ENCODE data around the gene ELOVL6. TPM values are rescaled to one million over a fixed set of nuclear protein-coding genes. Genes with fewer than 3 reads are reported as not detected.
"Not testable (repeated sequence)": the region's sequence is repeated elsewhere in the genome, so short reads cannot be mapped to it uniquely, and the experiment has no call there.

The ELOVL6 gene
- total RNA-seq, 1 experiment from 2014 or later: 8.8 TPM

- no peak for DNase-seq (ENCODE audit: low spot score)
These were observed 37.8 kb downstream of the ELOVL6 start for GRCh38 chr4:110160618-110161017.

- no peak for DNase-seq (ENCODE audit: low spot score)
These were observed 38.9 kb downstream of the ELOVL6 start for GRCh38 chr4:110159541-110159940.

- DNase-seq (ENCODE audit: low spot score): no peak
These were observed 40.8 kb downstream of the ELOVL6 start for GRCh38 chr4:110157580-110157979.

GRCh38 chr4:110157166-110157565, 41.2 kb downstream of the ELOVL6 start:
- not testable (repeated sequence) for DNase-seq (ENCODE audit: low spot score)

GRCh38 chr4:110156442-110156841, 42.0 kb downstream of the ELOVL6 start:
- no peak for DNase-seq (ENCODE audit: low spot score)

GRCh38 chr4:110155654-110156053, 42.8 kb downstream of the ELOVL6 start:
- DNase-seq (ENCODE audit: low spot score): no peak

GRCh38 chr4:110154582-110154981, 43.8 kb downstream of the ELOVL6 start:
- DNase-seq (ENCODE audit: low spot score): no peak

- no peak for DNase-seq (ENCODE audit: low spot score)
These were observed 46.0 kb downstream of the ELOVL6 start for GRCh38 chr4:110152386-110152785.

- no peak for DNase-seq (ENCODE audit: low spot score)
These were observed 49.3 kb downstream of the ELOVL6 start for GRCh38 chr4:110149089-110149488.

- DNase-seq (ENCODE audit: low spot score): no peak
These were observed 56.0 kb downstream of the ELOVL6 start for GRCh38 chr4:110142461-110142860.

- DNase-seq (ENCODE audit: low spot score): no peak
These were observed 58.6 kb downstream of the ELOVL6 start for GRCh38 chr4:110139815-110140214.

GRCh38 chr4:110139111-110139510, 59.3 kb downstream of the ELOVL6 start:
- DNase-seq (ENCODE audit: low spot score): no peak

GRCh38 chr4:110138551-110138950, 59.9 kb downstream of the ELOVL6 start:
- DNase-seq (ENCODE audit: low spot score): no peak

GRCh38 chr4:110137829-110138228, 60.6 kb downstream of the ELOVL6 start:
- no peak for DNase-seq (ENCODE audit: low spot score)

- DNase-seq (ENCODE audit: low spot score): no peak
These were observed 62.9 kb downstream of the ELOVL6 start for GRCh38 chr4:110135523-110135922.

GRCh38 chr4:110135076-110135475, 63.3 kb downstream of the ELOVL6 start:
- no peak for DNase-seq (ENCODE audit: low spot score)

GRCh38 chr4:110134269-110134869, 64.0 kb downstream of the ELOVL6 start:
- DNase-seq (ENCODE audit: low spot score): no peak

- peak; percentile 65 for DNase-seq (ENCODE audit: low spot score)
These were observed 65.3 kb downstream of the ELOVL6 start for GRCh38 chr4:110132816-110133719.

GRCh38 chr4:110131916-110132315, 66.5 kb downstream of the ELOVL6 start:
- DNase-seq (ENCODE audit: low spot score): no peak

- DNase-seq (ENCODE audit: low spot score): peak; percentile 32
These were observed 67.6 kb downstream of the ELOVL6 start for GRCh38 chr4:110130576-110131358.

GRCh38 chr4:110129544-110129943, 68.9 kb downstream of the ELOVL6 start:
- DNase-seq (ENCODE audit: low spot score): no peak

- no peak for DNase-seq (ENCODE audit: low spot score)
These were observed 69.9 kb downstream of the ELOVL6 start for GRCh38 chr4:110128472-110128919.

Data from HT-29 (cell line).